HG03575 (cell line): ENCODE data around the gene C12orf57.

Experiments used
- ATAC-seq: cut with Tn5 transposase; IDR thresholded peaks from one replicate; pipeline ENCODE4 v1.9.1; 2021; ENCODE audit not compliant: unreplicated experiment, insufficient number of reproducible peaks, low FRiP score; ENCODE audit errors: extremely low read depth

The C12orf57 gene

GRCh38 chr12:6960593-6961277, 16.9 kb downstream of the C12orf57 start:
- no peak for ATAC-seq

- ATAC-seq: no peak
Observed at GRCh38 chr12:6961278-6961694, 17.5 kb downstream of the C12orf57 start.

- no peak for ATAC-seq
Observed at GRCh38 chr12:6961695-6962284, 18.0 kb downstream of the C12orf57 start.

GRCh38 chr12:6962285-6963015, 18.6 kb downstream of the C12orf57 start:
- no peak for ATAC-seq

- ATAC-seq: no peak
Observed at GRCh38 chr12:6963016-6963731, 19.4 kb downstream of the C12orf57 start.

- no peak for ATAC-seq
Observed at GRCh38 chr12:6963791-6964413, 20.1 kb downstream of the C12orf57 start.

DNA sequence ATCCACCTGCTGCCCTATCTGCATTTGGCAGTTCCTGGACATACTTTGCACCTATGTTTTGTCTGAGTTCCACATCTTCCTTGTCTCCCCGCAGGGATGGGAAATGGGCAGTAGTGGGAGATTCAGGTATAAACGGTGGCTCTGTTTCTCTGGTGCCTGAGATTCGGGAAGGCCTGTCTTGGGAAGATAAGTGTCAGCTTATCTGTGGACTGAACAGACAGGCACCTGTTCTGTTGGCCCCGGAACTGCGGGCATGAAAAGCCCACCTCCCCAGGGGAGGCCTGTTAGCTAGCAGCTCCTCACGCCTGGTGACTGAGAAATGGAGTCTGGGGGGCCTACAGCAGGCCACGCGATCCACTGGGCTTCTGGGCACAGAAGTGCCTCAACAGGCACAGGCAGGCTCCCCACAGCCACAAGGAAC, 20.8 kb downstream of the C12orf57 start:
- ATAC-seq: no peak

DNA sequence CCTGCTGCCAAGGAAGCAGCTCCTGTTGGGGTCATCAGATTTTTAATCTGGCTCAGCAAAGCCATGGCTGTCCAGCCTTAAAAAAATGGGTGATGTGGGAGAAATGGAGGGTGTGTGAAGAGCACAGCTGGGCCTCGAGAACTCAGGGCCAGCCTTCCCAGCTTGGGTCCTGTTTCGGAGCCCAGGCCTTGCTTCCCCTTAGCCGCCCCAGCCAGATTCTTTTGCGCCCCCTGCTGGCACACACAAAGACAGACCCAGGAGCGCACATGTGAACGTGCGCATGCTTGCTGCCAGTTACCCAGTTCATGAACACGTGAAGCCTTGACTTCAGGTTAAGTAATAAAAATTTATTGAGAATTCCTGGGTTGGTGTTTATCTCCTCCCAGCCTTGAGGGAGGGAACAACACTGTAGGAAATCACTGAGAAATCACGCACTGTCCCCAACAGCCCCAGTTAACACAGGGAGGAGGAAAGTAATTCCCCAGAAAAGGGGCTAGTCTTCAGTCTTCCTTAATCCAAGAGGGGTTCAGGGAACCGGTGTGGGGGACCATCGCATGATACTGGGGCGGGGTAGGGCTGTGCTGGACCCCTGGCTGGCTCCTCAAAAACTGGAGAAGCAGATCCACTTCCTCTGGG, 21.3 kb downstream of the C12orf57 start:
- no peak for ATAC-seq

- ATAC-seq: no peak
Observed at GRCh38 chr12:6965714-6966113, 21.9 kb downstream of the C12orf57 start.

- no peak for ATAC-seq
Observed at GRCh38 chr12:6966351-6966750, 22.5 kb downstream of the C12orf57 start.

- ATAC-seq: no peak
Observed at GRCh38 chr12:6967651-6968100, 23.9 kb downstream of the C12orf57 start.

- ATAC-seq: no peak
Observed at GRCh38 chr12:6968426-6968825, 24.6 kb downstream of the C12orf57 start.

DNA sequence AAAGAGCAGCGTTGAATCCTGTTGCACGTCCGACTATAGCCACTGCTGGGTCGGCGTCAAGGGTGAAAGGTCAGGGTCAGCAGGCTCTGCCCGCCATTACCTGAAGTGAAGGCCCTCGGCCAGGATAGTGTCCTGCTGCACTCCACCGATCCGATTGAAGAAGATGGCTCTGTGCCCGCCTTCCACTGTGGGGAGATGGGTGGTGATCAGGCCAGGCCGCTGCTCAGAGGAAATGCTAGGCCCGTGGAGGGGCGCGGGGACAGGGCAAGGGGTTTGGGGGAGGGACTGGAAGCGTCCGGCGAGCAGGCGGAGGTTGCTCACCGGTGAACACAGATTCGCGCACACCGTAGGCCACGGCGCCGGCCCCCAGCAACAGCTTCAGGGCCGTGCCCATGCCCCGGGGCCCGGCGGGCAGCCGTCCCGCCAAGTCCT, 26.3 kb downstream of the C12orf57 start:
- ATAC-seq: no peak

DNA sequence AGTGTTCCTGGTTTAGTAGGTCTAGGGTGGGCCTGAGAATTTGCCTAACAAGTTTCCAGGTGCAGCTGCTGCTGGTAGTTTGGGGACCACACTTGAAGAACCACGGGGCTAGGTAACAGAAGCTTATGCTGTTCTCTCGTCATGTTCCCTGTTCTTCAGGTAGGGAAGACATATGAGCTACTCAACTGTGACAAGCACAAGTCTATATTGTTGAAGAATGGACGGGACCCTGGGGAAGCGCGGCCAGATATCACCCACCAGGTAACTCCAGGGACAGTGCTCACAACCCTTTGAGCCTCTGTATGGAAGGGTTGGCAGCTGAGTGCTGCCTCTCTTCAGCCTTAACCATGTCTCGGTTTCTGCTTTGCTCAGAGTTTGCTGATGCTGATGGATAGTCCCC, 30.4 kb downstream of the C12orf57 start:
- ATAC-seq: no peak

GRCh38 chr12:6975297-6976032, 31.6 kb downstream of the C12orf57 start:
- ATAC-seq: no peak

DNA sequence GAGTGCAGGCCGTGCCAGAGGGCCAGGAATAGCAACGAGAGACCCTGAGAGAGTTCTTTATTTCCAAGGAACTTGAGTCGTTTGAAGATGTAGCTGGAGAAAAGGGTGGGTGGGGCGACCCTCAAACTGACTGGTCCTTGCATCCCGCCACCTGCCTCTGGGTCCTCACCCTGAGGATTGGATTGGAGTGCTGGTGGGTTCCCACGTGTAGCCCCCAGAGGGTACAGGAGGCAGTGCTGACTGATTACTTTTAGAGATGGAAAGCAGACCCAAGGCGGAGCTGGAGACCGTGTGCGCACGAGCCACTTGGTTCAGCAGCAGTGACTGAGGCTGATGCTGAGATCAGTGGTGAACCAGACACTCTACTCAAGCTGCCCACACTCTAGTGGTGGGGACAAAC, 33.8 kb downstream of the C12orf57 start:
- no peak for ATAC-seq

DNA sequence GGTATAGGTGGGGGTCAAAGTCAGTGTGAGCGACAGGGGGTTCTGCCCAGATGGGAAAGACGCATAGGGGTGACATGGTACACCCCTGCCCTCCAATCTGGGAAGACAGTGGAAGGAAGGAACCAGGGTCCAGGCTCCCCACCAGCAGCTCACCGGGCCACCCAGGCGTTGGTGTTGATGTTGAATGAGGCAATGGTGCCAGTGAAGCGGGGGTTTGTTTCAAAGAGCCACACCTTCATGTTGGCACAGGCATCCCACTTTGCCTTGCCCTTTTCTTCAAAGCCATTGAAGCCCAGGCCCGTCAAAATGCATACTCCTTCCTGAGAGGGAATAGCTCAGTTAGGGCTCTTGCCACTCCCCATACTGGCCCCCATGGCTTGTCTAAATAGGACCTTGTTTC, 34.4 kb downstream of the C12orf57 start:
- ATAC-seq: no peak

DNA sequence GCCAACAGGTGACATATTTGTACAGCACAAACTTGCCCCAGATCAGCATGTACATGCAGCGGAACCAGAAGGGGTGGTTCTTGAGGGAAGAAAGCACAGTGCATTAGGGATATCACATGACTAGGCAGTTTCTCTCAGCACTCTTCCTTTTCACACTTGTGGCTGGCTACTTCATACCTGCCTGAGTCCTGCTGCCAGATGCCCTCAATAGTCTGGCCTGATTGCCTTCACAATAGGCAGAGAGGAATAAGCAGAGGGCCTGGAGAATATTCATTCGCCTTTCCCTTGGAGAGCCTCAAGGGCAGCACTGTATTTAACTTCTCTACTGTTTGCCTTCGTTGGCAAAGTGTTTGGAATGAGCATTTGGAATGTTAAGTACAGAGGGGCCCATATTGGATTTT, 34.8 kb downstream of the C12orf57 start:
- no peak for ATAC-seq
